ENCODE data around the gene PPY. TPM values are rescaled to one million over a fixed set of nuclear protein-coding genes. Genes with fewer than 3 reads are reported as not detected.

PPY gene
- total RNA-seq, 1 experiment from 2014 or later: not detected

GRCh38 chr17:43952724-43953666 lies 10.7 kb upstream of the PPY start:
- ChIA-PET CTCF (interaction anchor here (0.6 kb wide), 1 partner anchor 462 kb away, joined by 3 read pairs; no protein-coding TSS in a partner anchor), POLR2A (no interaction called here)
- Mint-ChIP-seq H3K27me3 (ENCODE audit: insufficient read depth, unreplicated experiment) (peaks cover 11% of the 10 kb centered on the region), H3K4me3 (ENCODE audit: unreplicated experiment) (peak overlapping the region; percentile 53), H3K27ac (ENCODE audit: unreplicated experiment) (no peak overlapping the region), H3K9me3 (ENCODE audit: unreplicated experiment) (no peaks in the 10 kb centered on the region), H3K36me3 (ENCODE audit: insufficient read depth, unreplicated experiment) (no peaks in the 10 kb centered on the region), H3K4me1 (ENCODE audit: low read depth, unreplicated experiment) (no peaks in the 10 kb centered on the region)
- TF ChIP-seq CTCF (IDR thresholded peaks at IDR 0.05; ENCODE audit: insufficient read depth in 1 of 2, low read depth in 1 of 2, low read length in 1 of 2, severe bottlenecking in 1 of 2, unreplicated experiment in 1 of 2): no peak
- H3K9me3 ChIP-seq: no peaks in the 10 kb centered on the region
- BruUV-seq (replicated peaks): no TSS peak
- peaks cover 12% of the 10 kb centered on the region for H3K4me1 ChIP-seq
- H3K36me3 ChIP-seq (ENCODE audit: control insufficient read depth, insufficient read depth, low read length): no peaks in the 10 kb centered on the region
- DNase-seq: no peak
- no peaks in the 10 kb centered on the region; the same call in 1 of the 2 replicates for H3K27me3 ChIP-seq (replicated peaks; ENCODE audit: control insufficient read depth, insufficient read depth, low read length)
- H3K4me3 ChIP-seq (ENCODE audit: low read depth, low read length): no peak overlapping the region
- intact Hi-C loops (cut with micrococcal nuclease; ENCODE audit: unreplicated experiment): no loop called here

- no peaks in the 10 kb centered on the region for H3K27me3 ChIP-seq (replicated peaks; ENCODE audit: control insufficient read depth, insufficient read depth, low read length)
- peaks cover 11% of the 10 kb centered on the region for H3K27me3 Mint-ChIP-seq (ENCODE audit: insufficient read depth, unreplicated experiment)
These were observed 10.1 kb upstream of the PPY start for GRCh38 chr17:43952351-43952723.

GRCh38 chr17:43951750-43952149 lies 9.5 kb upstream of the PPY start:
- intact Hi-C loops (cut with micrococcal nuclease; ENCODE audit: unreplicated experiment): no loop called here
- Histone ChIP-seq H3K9me3 (no peaks in the 10 kb centered on the region), H3K4me1 (peaks cover 12% of the 10 kb centered on the region), H3K4me3 (ENCODE audit: low read depth, low read length) (no peak overlapping the region), H3K36me3 (ENCODE audit: control insufficient read depth, insufficient read depth, low read length) (no peaks in the 10 kb centered on the region), H3K27me3 (replicated peaks; ENCODE audit: control insufficient read depth, insufficient read depth, low read length) (no peaks in the 10 kb centered on the region)
- Mint-ChIP-seq H3K27ac (ENCODE audit: unreplicated experiment) (no peak overlapping the region), H3K9me3 (ENCODE audit: unreplicated experiment) (no peaks in the 10 kb centered on the region), H3K4me1 (ENCODE audit: low read depth, unreplicated experiment) (no peaks in the 10 kb centered on the region), H3K36me3 (ENCODE audit: insufficient read depth, unreplicated experiment) (no peaks in the 10 kb centered on the region), H3K27me3 (ENCODE audit: insufficient read depth, unreplicated experiment) (peaks cover 11% of the 10 kb centered on the region), H3K4me3 (ENCODE audit: unreplicated experiment) (no peak overlapping the region)
- ChIA-PET POLR2A (no interaction called here), CTCF (interaction anchor here (0.6 kb wide), 1 partner anchor 55 kb away, joined by 3 read pairs; no protein-coding TSS in a partner anchor)
- BruUV-seq (replicated peaks): no TSS peak
- no peak for DNase-seq
- TF ChIP-seq CTCF (IDR thresholded peaks at IDR 0.05; ENCODE audit: insufficient read depth in 1 of 2, low read depth in 1 of 2, low read length in 1 of 2, severe bottlenecking in 1 of 2, unreplicated experiment in 1 of 2): no peak

More at GRCh38 chr17:43952351-43952723, 10.1 kb upstream of the PPY start:
- Histone ChIP-seq H3K4me3 (ENCODE audit: low read depth, low read length) (no peak overlapping the region), H3K9me3 (no peaks in the 10 kb centered on the region), H3K36me3 (ENCODE audit: control insufficient read depth, insufficient read depth, low read length) (no peaks in the 10 kb centered on the region), H3K4me1 (peaks cover 12% of the 10 kb centered on the region)
- CTCF ChIA-PET: interaction anchor here (0.6 kb wide), 1 partner anchor 54 kb away, joined by 3 read pairs; no protein-coding TSS in a partner anchor
- no peaks in the 10 kb centered on the region for H3K9me3 Mint-ChIP-seq (ENCODE audit: unreplicated experiment)
- no peak overlapping the region for H3K27ac Mint-ChIP-seq (ENCODE audit: unreplicated experiment)
- TF ChIP-seq CTCF (IDR thresholded peaks at IDR 0.05; ENCODE audit: insufficient read depth in 1 of 2, low read depth in 1 of 2, low read length in 1 of 2, severe bottlenecking in 1 of 2, unreplicated experiment in 1 of 2): no peak
- no peaks in the 10 kb centered on the region for H3K4me1 Mint-ChIP-seq (ENCODE audit: low read depth, unreplicated experiment)
- H3K4me3 Mint-ChIP-seq (ENCODE audit: unreplicated experiment): peak overlapping the region; percentile 53
- no TSS peak for BruUV-seq (replicated peaks)
- H3K36me3 Mint-ChIP-seq (ENCODE audit: insufficient read depth, unreplicated experiment): no peaks in the 10 kb centered on the region
- intact Hi-C loops (cut with micrococcal nuclease; ENCODE audit: unreplicated experiment): no loop called here
- no peak for DNase-seq
- POLR2A ChIA-PET: no interaction called here

Measured in Caco-2 (cell line).